Neural crest cell (in vitro differentiated cells): ENCODE data around the gene TP53I13. TPM values are rescaled to one million over a fixed set of nuclear protein-coding genes. Genes with fewer than 3 reads are reported as not detected.

Experiments
- DNase-seq: peaks from one replicate; pipeline ENCODE4 v3.0.0; 2021; ENCODE audit warnings: low read depth, mixed read lengths, low spot score
- H3K27ac Mint-ChIP-seq: one replicate; pipeline ENCODE4 v1.8.0; 2021; ENCODE audit warnings: mild to moderate bottlenecking, mixed read lengths; ENCODE audit not compliant: unreplicated experiment
- H3K27me3 Mint-ChIP-seq: 2 replicates; pipeline ENCODE4 v1.8.0; 2021; ENCODE audit warnings: low read depth, mild to moderate bottlenecking, mixed read lengths
- H3K36me3 Mint-ChIP-seq: 2 replicates; pipeline ENCODE4 v1.8.0; 2021; ENCODE audit warnings: low read depth, mild to moderate bottlenecking, mixed read lengths
- H3K4me1 Mint-ChIP-seq: 2 replicates; pipeline ENCODE4 v1.8.0; 2021; ENCODE audit warnings: mixed read lengths
- H3K4me3 Mint-ChIP-seq: one replicate; pipeline ENCODE4 v1.8.0; 2021; ENCODE audit warnings: mild to moderate bottlenecking, mixed read lengths
- H3K9me3 Mint-ChIP-seq: 2 replicates; pipeline ENCODE4 v1.8.0; 2021; ENCODE audit warnings: mixed read lengths
- total RNA-seq: library from RNA; stranded (reverse); gene quantifications from 2 replicates; pipeline ENCODE4 v1.2.1, GENCODE V29; 2021
- TF ChIP-seq, protein P1 (sequence below): fragments of 200-600 bp; sonication (generic); conservative IDR thresholded peaks from 2 replicates; pipeline ENCODE4 v1.5.0; 2021; ENCODE audit warnings: antibody characterized with exemption, mild to moderate bottlenecking

Gene TP53I13
- total RNA-seq, 1 donor from 2014 or later: 34.3 TPM

- Mint-ChIP-seq H3K27me3 (no peaks in the 10 kb centered on the region), H3K4me1 (peaks cover 12% of the 10 kb centered on the region), H3K9me3 (no peaks in the 10 kb centered on the region), H3K27ac (no peak overlapping the region), H3K36me3 (peaks cover 13% of the 10 kb centered on the region), H3K4me3 (no peak overlapping the region)
- DNase-seq: no peak
- TF ChIP-seq, protein P1, sequence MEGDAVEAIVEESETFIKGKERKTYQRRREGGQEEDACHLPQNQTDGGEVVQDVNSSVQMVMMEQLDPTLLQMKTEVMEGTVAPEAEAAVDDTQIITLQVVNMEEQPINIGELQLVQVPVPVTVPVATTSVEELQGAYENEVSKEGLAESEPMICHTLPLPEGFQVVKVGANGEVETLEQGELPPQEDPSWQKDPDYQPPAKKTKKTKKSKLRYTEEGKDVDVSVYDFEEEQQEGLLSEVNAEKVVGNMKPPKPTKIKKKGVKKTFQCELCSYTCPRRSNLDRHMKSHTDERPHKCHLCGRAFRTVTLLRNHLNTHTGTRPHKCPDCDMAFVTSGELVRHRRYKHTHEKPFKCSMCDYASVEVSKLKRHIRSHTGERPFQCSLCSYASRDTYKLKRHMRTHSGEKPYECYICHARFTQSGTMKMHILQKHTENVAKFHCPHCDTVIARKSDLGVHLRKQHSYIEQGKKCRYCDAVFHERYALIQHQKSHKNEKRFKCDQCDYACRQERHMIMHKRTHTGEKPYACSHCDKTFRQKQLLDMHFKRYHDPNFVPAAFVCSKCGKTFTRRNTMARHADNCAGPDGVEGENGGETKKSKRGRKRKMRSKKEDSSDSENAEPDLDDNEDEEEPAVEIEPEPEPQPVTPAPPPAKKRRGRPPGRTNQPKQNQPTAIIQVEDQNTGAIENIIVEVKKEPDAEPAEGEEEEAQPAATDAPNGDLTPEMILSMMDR: no peak
Observed at GRCh38 chr17:29546085-29546484, 22.4 kb upstream of the TP53I13 start.

- H3K9me3 Mint-ChIP-seq: no peaks in the 10 kb centered on the region
- H3K4me1 Mint-ChIP-seq: peaks cover 12% of the 10 kb centered on the region
Observed at GRCh38 chr17:29546830-29547229, 21.7 kb upstream of the TP53I13 start.

DNA sequence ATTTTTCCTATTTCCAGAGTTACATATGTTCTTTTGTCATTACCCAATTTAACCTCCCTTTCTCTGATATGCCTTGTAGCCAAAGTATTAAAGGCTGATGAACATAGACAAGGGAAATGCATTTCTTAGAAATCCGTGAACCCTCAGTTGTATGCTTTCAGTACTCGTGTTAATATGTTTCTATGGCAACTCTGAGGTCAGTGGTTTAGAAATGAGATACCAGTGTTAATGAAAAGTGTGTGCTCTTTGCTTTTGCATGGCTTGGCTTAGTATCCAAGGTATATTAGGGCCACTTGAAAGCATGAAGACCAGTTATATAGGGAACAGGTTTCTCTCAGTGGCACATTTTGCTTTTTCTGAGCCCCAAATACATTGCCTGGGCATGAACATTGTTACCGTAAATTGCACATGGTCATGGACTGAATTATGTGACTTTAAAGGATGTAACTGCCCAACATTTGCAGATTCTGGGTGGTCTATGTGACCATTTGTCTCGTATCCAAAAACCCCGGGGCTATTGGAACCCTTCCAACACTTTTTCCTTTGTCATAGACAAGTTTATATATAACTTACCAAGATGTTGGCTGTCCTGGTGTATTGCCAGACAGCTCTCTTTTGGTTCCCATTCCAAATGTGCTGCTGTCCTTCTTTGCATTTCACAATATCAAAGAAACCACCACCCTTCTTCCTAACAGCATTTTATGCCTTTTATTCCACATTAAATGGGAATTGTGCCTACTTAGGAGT is 19.2 kb upstream of the TP53I13 start:
- no peak overlapping the region for H3K4me3 Mint-ChIP-seq
- H3K27me3 Mint-ChIP-seq: no peaks in the 10 kb centered on the region
- H3K4me1 Mint-ChIP-seq: peaks cover 12% of the 10 kb centered on the region
- DNase-seq: no peak
- peaks cover 5% of the 10 kb centered on the region for H3K36me3 Mint-ChIP-seq
- no peaks in the 10 kb centered on the region for H3K9me3 Mint-ChIP-seq
- no peak overlapping the region for H3K27ac Mint-ChIP-seq
- TF ChIP-seq, protein P1: no peak

More at GRCh38 chr17:29546830-29547229, 21.7 kb upstream of the TP53I13 start:
- TF ChIP-seq, protein P1: no peak
- Mint-ChIP-seq H3K4me3 (no peak overlapping the region), H3K27ac (no peak overlapping the region), H3K27me3 (no peaks in the 10 kb centered on the region), H3K36me3 (peaks cover 13% of the 10 kb centered on the region)
- DNase-seq: no peak

DNA sequence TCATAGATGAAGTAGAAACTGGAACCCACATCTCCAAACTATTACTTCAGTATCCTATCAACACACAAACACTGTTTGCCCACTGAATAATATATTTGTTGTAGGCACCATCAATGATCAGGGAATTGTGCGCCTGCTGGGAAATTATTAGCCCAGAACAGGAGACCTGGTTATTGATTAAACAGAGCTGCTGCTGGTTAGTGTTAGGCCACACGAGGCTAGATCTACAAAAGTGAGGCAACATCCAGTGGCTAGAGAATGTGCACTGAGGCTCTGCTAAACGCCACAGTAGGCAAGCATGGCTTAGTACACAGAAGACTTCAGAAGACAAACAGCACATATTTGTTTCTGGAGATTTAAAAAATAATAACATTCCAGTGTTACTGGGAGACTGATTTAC is 12.7 kb upstream of the TP53I13 start:
- no peak overlapping the region for H3K27ac Mint-ChIP-seq
- TF ChIP-seq, protein P1: no peak
- H3K4me3 Mint-ChIP-seq: no peak overlapping the region
- DNase-seq: no peak
- H3K36me3 Mint-ChIP-seq: no peaks in the 10 kb centered on the region
- no peaks in the 10 kb centered on the region for H3K27me3 Mint-ChIP-seq
- no peaks in the 10 kb centered on the region for H3K4me1 Mint-ChIP-seq
- no peaks in the 10 kb centered on the region for H3K9me3 Mint-ChIP-seq

GRCh38 chr17:29557085-29557738 is 11.3 kb upstream of the TP53I13 start:
- Mint-ChIP-seq H3K4me1 (no peaks in the 10 kb centered on the region), H3K27me3 (no peaks in the 10 kb centered on the region), H3K4me3 (no peak overlapping the region), H3K9me3 (no peaks in the 10 kb centered on the region), H3K36me3 (no peaks in the 10 kb centered on the region), H3K27ac (no peak overlapping the region)
- DNase-seq: no peak
- TF ChIP-seq, protein P1: no peak
